ENCODE measurements around the gene QTRT2.
A peak's percentile ranks its signal among the peaks of the same experiment; 100 is the strongest.

DNA sequence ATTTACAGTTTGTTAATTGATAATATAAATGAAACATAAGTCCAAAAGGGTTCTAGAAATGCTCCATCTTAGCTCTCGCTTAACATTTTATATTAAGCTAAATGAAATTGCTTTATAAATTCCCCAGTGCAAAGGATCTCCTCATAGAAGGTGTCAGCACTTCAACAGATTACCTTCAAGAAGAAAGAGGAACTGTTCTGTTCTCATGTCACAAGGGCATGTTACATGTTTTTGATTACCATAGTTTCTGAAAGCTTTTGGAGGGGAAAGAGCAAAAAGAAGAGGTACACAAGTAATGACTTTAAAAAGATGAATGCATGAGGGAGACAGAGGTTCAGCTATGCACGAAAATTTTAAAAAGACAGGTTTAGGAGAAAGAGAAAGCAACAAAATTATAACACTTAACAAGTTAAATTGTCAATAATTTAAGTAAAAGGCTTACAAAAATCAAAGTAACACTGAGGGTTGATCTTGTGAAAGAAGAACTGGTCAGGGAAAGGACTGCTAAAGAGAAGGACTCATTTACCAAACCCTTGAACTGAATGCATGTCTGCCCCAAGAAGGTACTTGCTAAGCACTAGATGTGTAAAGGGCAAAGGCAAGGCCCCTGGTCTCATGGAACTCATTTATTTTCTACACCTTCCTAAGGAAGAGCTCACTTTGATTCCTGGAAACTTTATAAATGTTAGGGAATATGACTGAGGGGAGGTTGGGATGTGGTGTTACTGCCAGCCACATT, 45.3 kb upstream of the QTRT2 start:
- TF ChIP-seq POLR2A (IDR thresholded peaks at IDR 0.05; ENCODE audit: low read depth, low read length) (no peak), TAF1 (IDR thresholded peaks at IDR 0.05; ENCODE audit: low read depth, low read length) (no peak), POU2F2 (IDR thresholded peaks at IDR 0.05; ENCODE audit: low read depth, low read length) (no peak), POLR2AphosphoS5 (IDR thresholded peaks at IDR 0.05; ENCODE audit: low read depth, low read length) (no peak), SPI1 (IDR thresholded peaks at IDR 0.05; ENCODE audit: low read depth, low read length) (peak; percentile 93)

Measured in GM12891 (cell line).